ENCODE results near the gene STRA6.

The STRA6 gene

DNA sequence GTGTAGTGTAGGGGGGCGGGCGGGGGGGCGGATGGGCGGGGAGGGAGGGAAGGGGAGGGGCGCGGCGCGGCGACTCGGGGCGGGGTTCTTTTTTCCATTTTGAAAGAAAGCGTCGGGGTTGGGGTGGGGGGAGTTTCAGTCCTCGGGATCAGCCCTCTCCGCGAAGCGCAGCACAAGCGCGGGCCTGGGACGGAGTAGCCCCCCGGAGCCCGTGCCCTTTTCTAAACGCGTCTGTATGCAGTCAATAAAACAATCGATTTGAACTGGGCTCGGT lies 66.1 kb downstream of the STRA6 start:
- TF ChIP-seq EZH2phosphoT487 (IDR thresholded peaks at IDR 0.05; ENCODE audit: borderline replicate concordance), result no peak
- TF ChIP-seq, protein P1, sequence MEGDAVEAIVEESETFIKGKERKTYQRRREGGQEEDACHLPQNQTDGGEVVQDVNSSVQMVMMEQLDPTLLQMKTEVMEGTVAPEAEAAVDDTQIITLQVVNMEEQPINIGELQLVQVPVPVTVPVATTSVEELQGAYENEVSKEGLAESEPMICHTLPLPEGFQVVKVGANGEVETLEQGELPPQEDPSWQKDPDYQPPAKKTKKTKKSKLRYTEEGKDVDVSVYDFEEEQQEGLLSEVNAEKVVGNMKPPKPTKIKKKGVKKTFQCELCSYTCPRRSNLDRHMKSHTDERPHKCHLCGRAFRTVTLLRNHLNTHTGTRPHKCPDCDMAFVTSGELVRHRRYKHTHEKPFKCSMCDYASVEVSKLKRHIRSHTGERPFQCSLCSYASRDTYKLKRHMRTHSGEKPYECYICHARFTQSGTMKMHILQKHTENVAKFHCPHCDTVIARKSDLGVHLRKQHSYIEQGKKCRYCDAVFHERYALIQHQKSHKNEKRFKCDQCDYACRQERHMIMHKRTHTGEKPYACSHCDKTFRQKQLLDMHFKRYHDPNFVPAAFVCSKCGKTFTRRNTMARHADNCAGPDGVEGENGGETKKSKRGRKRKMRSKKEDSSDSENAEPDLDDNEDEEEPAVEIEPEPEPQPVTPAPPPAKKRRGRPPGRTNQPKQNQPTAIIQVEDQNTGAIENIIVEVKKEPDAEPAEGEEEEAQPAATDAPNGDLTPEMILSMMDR (conservative IDR thresholded peaks at IDR 0.05; ENCODE audit: low read length), result no peak
- H3K36me3 ChIP-seq (ENCODE audit: insufficient read depth, low read length), result no peaks in the 10 kb centered on the region
- peak overlapping the region; percentile 70 for H3K9ac ChIP-seq (ENCODE audit: low read depth, low read length, poor library complexity, severe bottlenecking)
- peak overlapping the region; percentile 88 for H2AFZ ChIP-seq (ENCODE audit: low read length)
- peaks cover 28% of the 10 kb centered on the region for H3K4me1 ChIP-seq (ENCODE audit: insufficient read depth, low read length, poor library complexity, severe bottlenecking)
- no peaks in the 10 kb centered on the region for H3K27me3 ChIP-seq (ENCODE audit: insufficient read depth, low read length, poor library complexity, severe bottlenecking)
- no peaks in the 10 kb centered on the region for H3F3A ChIP-seq (ENCODE audit: low read depth)
- H3K9me2 ChIP-seq (replicated peaks; ENCODE audit: low read depth, low read length), result no peaks in the 10 kb centered on the region
- H3K4me2 ChIP-seq (ENCODE audit: low read depth, low read length, poor library complexity, severe bottlenecking), result peak overlapping the region; percentile 75
- no peaks in the 10 kb centered on the region for H4K20me1 ChIP-seq (ENCODE audit: insufficient read depth, low read length, poor library complexity, severe bottlenecking)
- no peaks in the 10 kb centered on the region for H3K9me3 ChIP-seq (ENCODE audit: insufficient read depth, low read depth, low read length)
- no peaks in the 10 kb centered on the region for H3K79me2 ChIP-seq (ENCODE audit: insufficient read depth, low read length)
- H3K4me3 ChIP-seq (ENCODE audit: low read length, poor library complexity, severe bottlenecking), result peak overlapping the region; percentile 78

DNA sequence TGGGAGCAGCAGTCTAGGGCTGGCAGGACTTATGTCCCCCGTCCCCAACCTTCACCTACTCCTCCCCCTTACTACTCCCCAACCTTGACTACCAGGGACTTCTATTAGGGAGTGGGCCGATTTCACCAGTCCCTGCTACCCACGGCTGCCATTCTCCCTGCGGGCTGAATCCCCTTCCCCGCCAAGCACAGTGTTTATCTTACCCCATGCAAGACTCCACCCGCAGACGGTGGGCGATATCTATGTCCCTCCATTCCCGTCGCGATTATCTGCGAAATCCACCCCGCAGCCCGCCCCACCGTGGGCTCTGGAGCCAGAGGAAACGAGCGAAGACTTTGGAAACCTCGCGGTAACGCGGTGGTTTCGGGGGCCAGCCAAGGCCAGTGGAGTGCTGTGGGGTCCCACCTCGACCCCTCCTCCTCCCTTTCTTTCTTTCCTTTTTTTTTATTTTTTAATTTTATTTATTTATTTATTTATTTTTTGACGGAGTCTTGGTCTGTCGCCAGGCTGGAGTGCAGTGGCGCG lies 67.5 kb downstream of the STRA6 start:
- no peak overlapping the region for H3K4me3 ChIP-seq (ENCODE audit: low read length, poor library complexity, severe bottlenecking)
- no peak overlapping the region for H3K4me2 ChIP-seq (ENCODE audit: low read depth, low read length, poor library complexity, severe bottlenecking)
- no peaks in the 10 kb centered on the region for H3K9me2 ChIP-seq (replicated peaks; ENCODE audit: low read depth, low read length)
- no peaks in the 10 kb centered on the region for H3F3A ChIP-seq (ENCODE audit: low read depth)
- no peak overlapping the region for H3K9ac ChIP-seq (ENCODE audit: low read depth, low read length, poor library complexity, severe bottlenecking)
- H3K9me3 ChIP-seq (ENCODE audit: insufficient read depth, low read depth, low read length), result no peaks in the 10 kb centered on the region
- H3K4me1 ChIP-seq (ENCODE audit: insufficient read depth, low read length, poor library complexity, severe bottlenecking), result peaks cover 26% of the 10 kb centered on the region
- H3K79me2 ChIP-seq (ENCODE audit: insufficient read depth, low read length), result no peaks in the 10 kb centered on the region
- TF ChIP-seq, protein P1 (conservative IDR thresholded peaks at IDR 0.05; ENCODE audit: low read length), result no peak
- no peak for TF ChIP-seq EZH2phosphoT487 (IDR thresholded peaks at IDR 0.05; ENCODE audit: borderline replicate concordance)
- no peaks in the 10 kb centered on the region for H3K36me3 ChIP-seq (ENCODE audit: insufficient read depth, low read length)
- H2AFZ ChIP-seq (ENCODE audit: low read length), result no peak overlapping the region
- no peaks in the 10 kb centered on the region for H4K20me1 ChIP-seq (ENCODE audit: insufficient read depth, low read length, poor library complexity, severe bottlenecking)
- H3K27me3 ChIP-seq (ENCODE audit: insufficient read depth, low read length, poor library complexity, severe bottlenecking), result no peaks in the 10 kb centered on the region

DNA sequence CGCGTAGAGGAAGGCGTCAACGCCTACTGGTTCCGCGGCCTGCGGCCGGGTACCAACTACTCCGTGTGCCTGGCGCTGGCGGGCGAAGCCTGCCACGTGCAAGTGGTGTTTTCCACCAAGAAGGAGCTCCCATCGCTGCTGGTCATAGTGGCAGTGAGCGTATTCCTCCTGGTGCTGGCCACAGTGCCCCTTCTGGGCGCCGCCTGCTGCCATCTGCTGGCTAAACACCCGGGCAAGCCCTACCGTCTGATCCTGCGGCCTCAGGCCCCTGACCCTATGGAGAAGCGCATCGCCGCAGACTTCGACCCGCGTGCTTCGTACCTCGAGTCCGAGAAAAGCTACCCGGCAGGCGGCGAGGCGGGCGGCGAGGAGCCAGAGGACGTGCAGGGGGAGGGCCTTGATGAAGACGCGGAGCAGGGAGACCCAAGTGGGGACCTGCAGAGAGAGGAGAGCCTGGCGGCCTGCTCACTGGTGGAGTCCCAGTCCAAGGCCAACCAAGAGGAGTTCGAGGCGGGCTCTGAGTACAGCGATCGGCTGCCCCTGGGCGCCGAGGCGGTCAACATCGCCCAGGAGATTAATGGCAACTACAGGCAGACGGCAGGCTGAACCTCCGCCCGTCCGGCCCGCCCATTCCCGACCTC lies 68.1 kb downstream of the STRA6 start:
- Histone ChIP-seq H2AFZ (ENCODE audit: low read length) (no peak overlapping the region), H3F3A (ENCODE audit: low read depth) (no peaks in the 10 kb centered on the region), H3K9ac (ENCODE audit: low read depth, low read length, poor library complexity, severe bottlenecking) (no peak overlapping the region), H3K79me2 (ENCODE audit: insufficient read depth, low read length) (no peaks in the 10 kb centered on the region), H3K4me2 (ENCODE audit: low read depth, low read length, poor library complexity, severe bottlenecking) (no peak overlapping the region), H3K4me1 (ENCODE audit: insufficient read depth, low read length, poor library complexity, severe bottlenecking) (peaks cover 20% of the 10 kb centered on the region), H3K27me3 (ENCODE audit: insufficient read depth, low read length, poor library complexity, severe bottlenecking) (no peaks in the 10 kb centered on the region), H3K4me3 (ENCODE audit: low read length, poor library complexity, severe bottlenecking) (no peak overlapping the region), H4K20me1 (ENCODE audit: insufficient read depth, low read length, poor library complexity, severe bottlenecking) (no peaks in the 10 kb centered on the region), H3K36me3 (ENCODE audit: insufficient read depth, low read length) (no peaks in the 10 kb centered on the region), H3K9me3 (ENCODE audit: insufficient read depth, low read depth, low read length) (no peaks in the 10 kb centered on the region), H3K9me2 (replicated peaks; ENCODE audit: low read depth, low read length) (no peaks in the 10 kb centered on the region)
- TF ChIP-seq EZH2phosphoT487 (IDR thresholded peaks at IDR 0.05; ENCODE audit: borderline replicate concordance), result no peak
- TF ChIP-seq, protein P1 (conservative IDR thresholded peaks at IDR 0.05; ENCODE audit: low read length), result peak; percentile 60
